ENCODE data around the gene CHRDL1.
"Not testable (repeated sequence)": the region's sequence is repeated elsewhere in the genome, so short reads cannot be mapped to it uniquely, and the experiment has no call there.

The CHRDL1 gene

DNA sequence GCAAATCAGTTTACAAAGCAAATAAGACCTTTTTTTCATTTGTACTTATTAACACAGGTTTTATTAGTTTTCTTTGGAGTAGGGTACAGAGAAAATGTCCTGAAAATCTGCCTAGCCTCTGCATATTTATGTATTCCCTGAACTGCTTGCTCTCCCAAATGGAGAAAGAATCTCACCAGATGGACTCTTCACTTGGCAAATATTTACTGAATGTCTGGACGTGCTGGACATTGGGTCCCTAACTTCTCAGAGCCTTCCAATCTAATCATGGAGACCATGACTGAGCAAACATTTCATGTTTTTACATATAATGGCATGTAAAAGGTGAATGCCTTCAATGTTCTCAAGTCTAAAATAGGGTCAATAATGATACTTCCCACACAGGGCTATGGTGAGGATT, 126.0 kb downstream of the CHRDL1 start:
- DNase-seq (ENCODE audit: insufficient read length, low spot score) = no peak
- FAIRE-seq = peak; percentile 26

DNA sequence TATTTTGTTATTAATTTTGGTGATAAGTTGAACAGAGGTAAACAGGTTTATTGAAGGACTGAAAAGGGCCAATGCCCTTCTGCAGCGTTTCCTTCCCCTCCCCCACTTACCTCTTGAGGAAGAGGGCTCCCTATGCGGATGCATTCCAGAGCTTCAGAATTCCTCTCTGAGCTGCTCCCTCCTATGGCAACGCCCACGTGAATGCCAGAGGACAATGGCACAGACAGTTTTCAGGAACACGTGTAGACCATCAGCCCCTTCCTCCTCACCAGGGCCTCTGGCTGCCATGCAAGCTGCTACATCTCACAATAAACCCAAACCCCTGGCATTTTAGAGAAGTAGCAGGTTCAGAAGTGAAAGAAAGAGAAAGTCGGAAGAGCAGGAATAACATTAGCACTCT, 127.9 kb downstream of the CHRDL1 start:
- no peak for FAIRE-seq

DNA sequence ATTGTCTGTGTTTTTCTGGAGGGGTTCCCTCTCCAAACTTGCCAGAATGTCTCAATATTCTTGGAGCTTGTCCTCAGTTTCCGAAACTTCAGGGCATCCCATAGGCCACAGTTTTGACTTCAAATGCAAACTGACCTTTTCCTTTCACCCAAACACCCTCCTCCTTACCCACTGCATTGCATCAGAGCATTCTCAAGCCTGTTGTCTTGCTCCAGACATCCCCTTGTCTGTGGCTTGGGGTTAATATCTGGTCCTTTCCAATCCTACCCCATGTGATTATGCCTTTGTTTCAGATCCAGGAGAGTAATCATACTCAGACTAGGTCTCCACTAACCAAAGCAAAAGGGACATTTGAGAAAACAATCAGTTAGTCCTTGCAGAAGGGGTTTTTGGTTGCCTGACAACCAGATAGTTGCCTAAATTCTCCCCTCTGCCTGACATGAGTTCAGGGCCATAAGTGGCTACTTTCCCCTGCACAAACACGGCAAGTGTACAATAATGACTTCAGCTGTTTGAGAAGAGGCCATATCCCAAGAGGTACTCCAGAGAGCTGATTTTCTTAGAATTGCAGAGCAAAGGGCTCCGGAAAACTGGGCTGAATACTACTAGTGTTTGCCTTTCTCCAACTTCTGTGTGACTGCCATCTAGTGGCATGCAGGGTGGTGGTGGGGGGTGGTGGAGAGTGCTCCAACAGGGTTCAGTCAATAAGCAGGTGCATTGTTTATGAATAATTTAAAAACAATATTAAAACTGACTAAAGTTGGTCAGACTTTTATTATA, 130.2 kb downstream of the CHRDL1 start:
- no peak for FAIRE-seq
- DNase-seq (ENCODE audit: insufficient read length, low spot score) = no peak

More for the DNA sequence above, 127.9 kb downstream of the CHRDL1 start:
- DNase-seq (ENCODE audit: insufficient read length, low spot score) = no peak

DNA sequence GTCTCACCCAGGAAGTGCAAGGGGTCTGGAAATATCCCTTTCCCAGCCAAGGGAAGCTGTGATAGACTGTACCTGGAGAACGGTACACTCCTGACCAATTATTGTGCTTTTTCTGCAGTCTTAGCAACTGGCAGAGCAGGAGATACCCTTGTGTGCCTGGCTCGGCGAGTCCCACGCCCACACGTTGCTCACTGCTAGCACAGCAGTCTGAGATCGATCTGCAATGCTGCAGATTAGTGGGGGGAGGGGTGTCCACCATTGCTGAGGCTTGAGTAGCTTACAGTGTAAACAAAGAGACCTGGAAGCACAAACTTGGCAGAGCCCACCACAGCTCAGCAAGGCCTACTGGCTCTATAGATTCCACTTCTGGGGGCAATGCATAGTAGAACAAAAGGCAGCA, 138.5 kb downstream of the CHRDL1 start:
- DNase-seq (ENCODE audit: insufficient read length, low spot score) (no peak), FAIRE-seq (no peak)

DNA sequence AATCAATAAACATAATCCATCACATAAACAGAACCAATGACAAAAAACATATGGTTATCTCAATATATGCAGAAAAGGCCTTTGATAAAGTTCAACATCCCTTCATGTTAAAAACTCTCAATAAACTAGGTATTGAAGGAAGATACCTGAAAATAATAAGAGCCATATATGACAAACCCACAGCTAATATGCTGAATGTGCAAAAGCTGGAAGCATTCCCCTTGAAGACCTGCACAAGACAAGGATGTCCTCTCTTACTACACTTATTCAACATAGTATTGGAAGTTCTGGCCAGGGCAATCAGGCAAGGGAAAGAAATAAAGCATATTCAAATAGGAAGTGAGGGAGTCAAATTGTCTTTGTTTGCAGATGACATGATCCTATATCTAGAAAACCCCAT, 141.3 kb downstream of the CHRDL1 start:
- not testable (repeated sequence) for FAIRE-seq

DNA sequence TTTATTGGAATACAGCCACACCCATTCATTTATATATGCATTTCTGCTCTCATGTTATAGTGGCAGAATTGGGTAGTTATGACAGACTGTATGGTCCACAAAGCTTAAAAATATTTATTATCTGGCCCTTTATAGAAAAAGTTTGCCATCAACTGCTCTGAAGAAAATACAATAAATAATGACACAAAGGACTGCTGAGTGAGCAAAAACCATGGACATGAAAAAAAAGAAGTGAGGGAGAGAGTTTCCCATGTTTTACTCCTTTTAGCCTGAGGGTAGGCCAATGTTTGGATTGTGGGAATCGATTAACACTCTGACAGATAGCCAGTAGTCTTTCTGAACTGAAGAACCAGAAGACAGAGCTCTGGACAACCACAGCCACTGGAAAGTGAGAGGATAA, 149.2 kb downstream of the CHRDL1 start:
- DNase-seq (ENCODE audit: insufficient read length, low spot score) (no peak), FAIRE-seq (no peak)

More for the DNA sequence above, 141.3 kb downstream of the CHRDL1 start:
- DNase-seq (ENCODE audit: insufficient read length, low spot score) = not testable (repeated sequence)

All from GM19239 (cell line).